Psoas muscle (tissue), 8 donors: ENCODE results near the gene RIC1. TPM values are rescaled to one million over a fixed set of nuclear protein-coding genes. Genes with fewer than 3 reads are reported as not detected.
A peak's percentile ranks its signal among the peaks of the same experiment; 100 is the strongest.

ENCODE experiments used
- ATAC-seq, 4 donors: fragments of 200-7000 bp; cut with Tn5 transposase; one replicate each; pipeline ENCODE4 v1.9.1; 2020; ENCODE audit warnings: moderate library complexity in 3 of 4, mild to moderate bottlenecking in 2 of 4
- DNase-seq, 2 donors: peaks; one replicate each; pipeline ENCODE4 v3.0.0-alpha.2; 2020
- H3K27ac ChIP-seq: fragments of 200-600 bp; one replicate; pipeline ENCODE4 v1.8.0; 2022
- H3K27me3 ChIP-seq, 3 donors: fragments of 200-600 bp in 1 of 3; one replicate each; pipeline versions ENCODE4 v1.6.1 to v1.8.0; 2013 to 2022; ENCODE audit warnings: low read length in 2 of 3, mild to moderate bottlenecking in 2 of 3, moderate library complexity in 1 of 3; ENCODE audit not compliant: insufficient read depth in 3 of 3
- H3K36me3 ChIP-seq, 2 donors: fragments of 200-600 bp in 1 of 2; one replicate each; pipeline versions ENCODE4 v1.6.1 to v1.8.0; 2013 to 2022; ENCODE audit warnings: low read depth in 1 of 2, mild to moderate bottlenecking in 1 of 2, moderate library complexity in 1 of 2; ENCODE audit not compliant: insufficient read depth in 1 of 2
- H3K4me1 ChIP-seq: fragments of 200-600 bp; one replicate; pipeline ENCODE4 v1.8.0; 2022
- H3K4me3 ChIP-seq: fragments of 200-600 bp; one replicate; pipeline ENCODE4 v1.8.0; 2022; ENCODE audit warnings: mild to moderate bottlenecking
- H3K9me3 ChIP-seq: fragments of 200-600 bp; one replicate; pipeline ENCODE4 v1.8.0; 2022
- WGBS, 3 donors: extraction: QIAGEN DNeasy Blood & Tissue Kit; methylation state at CpG; one replicate each; pipeline versions ENCODE4 v1.1.6 to v1.1.7; 2013; 5-methylcytosine and 5-hydroxymethylcytosine counted together
- intact Hi-C, 2 donors: fragments of 100-400 bp; cut with DNase I; formaldehyde crosslinking; loops; one replicate each; pipeline versions ENCODE4 v1.11.0 to v1.14.2; 2022
- polyA plus RNA-seq, 3 donors: library from polyadenylated mRNA; stranded (reverse); fragments of 200-250 nt; gene quantifications; one replicate each; pipeline ENCODE4 v1.2.3, GENCODE V29; 2013
- total RNA-seq, 4 donors: library from RNA; stranded (reverse); fragmentation: NEBNext Ultra II Directional in 2 of 4; extraction: Animal tissue kit (Norgen Biotek cat#: 25700) in 2 of 4; gene quantifications; one replicate each; pipeline versions ENCODE4 v1.2.1 to v1.2.4, GENCODE V29; 2021 to 2023
- TF ChIP-seq, protein P1 (sequence below): fragments of 200-600 bp; IDR thresholded peaks from one replicate; pipeline ENCODE4 v1.8.0; 2022; ENCODE audit warnings: antibody characterized with exemption
- donor health status: healthy with polysubstance abuse.
- donor health status: DM: no; HTN: no; CAD: no; lungs with moderate emphysema.
- donor health status: Bipolar disorder and iron deficiency.
- donor health status: healthy.
- donor health status: DM: yes; HTN: yes; CAD: no.
- donor health status: DM: no; HTN: no; CAD: no.
- donor health status: DM: no; HTN: no; CAD: no.
- donor health status: DM: yes; HTN: yes; CAD: no.

RIC1 gene
- total and polyA plus RNA-seq, 7 donors = 6.8 to 28.6 (median 10.9) TPM

DNA sequence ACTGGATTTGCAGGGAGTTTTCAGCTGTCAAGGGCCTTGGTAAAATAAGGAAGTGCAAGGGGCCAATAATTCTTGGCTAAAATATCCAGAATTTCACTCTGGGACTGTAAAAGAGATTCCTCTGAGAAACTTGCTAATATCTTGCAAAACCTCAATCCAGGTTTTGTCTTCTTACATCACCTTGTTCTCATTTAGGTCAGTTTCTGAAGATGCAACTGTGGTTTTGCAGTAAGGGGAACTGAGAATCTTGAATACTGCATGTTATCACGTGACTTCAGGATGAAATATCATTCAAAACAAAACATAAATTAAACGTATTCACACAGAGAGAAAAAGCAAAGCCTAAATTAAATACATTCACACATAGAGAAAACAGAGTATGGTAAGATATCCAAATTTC is 35.0 kb upstream of the RIC1 start:
- H3K9me3 ChIP-seq = no peaks in the 10 kb centered on the region

DNA sequence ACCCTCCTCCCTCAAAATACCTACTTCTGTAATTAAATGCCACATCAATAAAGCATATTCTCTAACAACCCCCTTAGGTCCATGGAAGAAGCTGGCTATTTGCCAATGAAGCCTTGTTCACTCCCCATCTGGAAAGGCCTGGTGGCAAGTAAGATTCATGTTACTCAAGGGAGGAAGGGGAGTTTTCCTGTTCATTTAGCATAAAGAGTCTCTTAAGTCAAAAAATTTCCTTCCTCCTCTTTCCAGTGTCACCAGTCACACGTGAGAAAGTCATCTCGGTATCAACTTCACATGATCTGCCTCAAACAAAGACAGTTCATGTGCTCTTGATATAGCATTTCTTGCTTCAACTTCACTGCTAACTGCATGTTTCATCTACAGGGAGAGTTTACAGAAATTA is 32.7 kb upstream of the RIC1 start:
- TF ChIP-seq, protein P1, sequence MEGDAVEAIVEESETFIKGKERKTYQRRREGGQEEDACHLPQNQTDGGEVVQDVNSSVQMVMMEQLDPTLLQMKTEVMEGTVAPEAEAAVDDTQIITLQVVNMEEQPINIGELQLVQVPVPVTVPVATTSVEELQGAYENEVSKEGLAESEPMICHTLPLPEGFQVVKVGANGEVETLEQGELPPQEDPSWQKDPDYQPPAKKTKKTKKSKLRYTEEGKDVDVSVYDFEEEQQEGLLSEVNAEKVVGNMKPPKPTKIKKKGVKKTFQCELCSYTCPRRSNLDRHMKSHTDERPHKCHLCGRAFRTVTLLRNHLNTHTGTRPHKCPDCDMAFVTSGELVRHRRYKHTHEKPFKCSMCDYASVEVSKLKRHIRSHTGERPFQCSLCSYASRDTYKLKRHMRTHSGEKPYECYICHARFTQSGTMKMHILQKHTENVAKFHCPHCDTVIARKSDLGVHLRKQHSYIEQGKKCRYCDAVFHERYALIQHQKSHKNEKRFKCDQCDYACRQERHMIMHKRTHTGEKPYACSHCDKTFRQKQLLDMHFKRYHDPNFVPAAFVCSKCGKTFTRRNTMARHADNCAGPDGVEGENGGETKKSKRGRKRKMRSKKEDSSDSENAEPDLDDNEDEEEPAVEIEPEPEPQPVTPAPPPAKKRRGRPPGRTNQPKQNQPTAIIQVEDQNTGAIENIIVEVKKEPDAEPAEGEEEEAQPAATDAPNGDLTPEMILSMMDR = no peak
- Histone ChIP-seq H3K27me3 (no peaks in the 10 kb centered on the region), H3K4me3 (no peak overlapping the region), H3K4me1 (peaks cover 5% of the 10 kb centered on the region), H3K36me3 (no peaks in the 10 kb centered on the region), H3K27ac (no peak overlapping the region), H3K9me3 (no peaks in the 10 kb centered on the region)
- WGBS, 3 donors = 59 to 67% (median 60%) methylated on average over 2 of the region's 2 CpGs
- intact Hi-C loops = loop anchor here in 1 of 2 donors (10.0 kb wide), 1 partner anchor 831 kb away; no protein-coding TSS in a partner anchor
- DNase-seq (no peak), ATAC-seq (no peak)

More for the DNA sequence above, 35.0 kb upstream of the RIC1 start:
- H3K27me3 ChIP-seq = no peaks in the 10 kb centered on the region
- peaks cover 5% of the 10 kb centered on the region for H3K4me1 ChIP-seq
- WGBS, 3 donors = 88 to 93% (median 89%) methylated on average over 2 of the region's 2 CpGs
- H3K36me3 ChIP-seq = no peaks in the 10 kb centered on the region
- TF ChIP-seq, protein P1 = no peak
- H3K4me3 ChIP-seq = no peak overlapping the region
- H3K27ac ChIP-seq = no peak overlapping the region
- ATAC-seq (no peak), DNase-seq (no peak)
- intact Hi-C loops = loop anchor here (5.0 to 10.0 kb wide), 2 partner anchors 407 to 829 kb away; partner anchors contain the start of gene INSL6 (in 1 of the 2)

DNA sequence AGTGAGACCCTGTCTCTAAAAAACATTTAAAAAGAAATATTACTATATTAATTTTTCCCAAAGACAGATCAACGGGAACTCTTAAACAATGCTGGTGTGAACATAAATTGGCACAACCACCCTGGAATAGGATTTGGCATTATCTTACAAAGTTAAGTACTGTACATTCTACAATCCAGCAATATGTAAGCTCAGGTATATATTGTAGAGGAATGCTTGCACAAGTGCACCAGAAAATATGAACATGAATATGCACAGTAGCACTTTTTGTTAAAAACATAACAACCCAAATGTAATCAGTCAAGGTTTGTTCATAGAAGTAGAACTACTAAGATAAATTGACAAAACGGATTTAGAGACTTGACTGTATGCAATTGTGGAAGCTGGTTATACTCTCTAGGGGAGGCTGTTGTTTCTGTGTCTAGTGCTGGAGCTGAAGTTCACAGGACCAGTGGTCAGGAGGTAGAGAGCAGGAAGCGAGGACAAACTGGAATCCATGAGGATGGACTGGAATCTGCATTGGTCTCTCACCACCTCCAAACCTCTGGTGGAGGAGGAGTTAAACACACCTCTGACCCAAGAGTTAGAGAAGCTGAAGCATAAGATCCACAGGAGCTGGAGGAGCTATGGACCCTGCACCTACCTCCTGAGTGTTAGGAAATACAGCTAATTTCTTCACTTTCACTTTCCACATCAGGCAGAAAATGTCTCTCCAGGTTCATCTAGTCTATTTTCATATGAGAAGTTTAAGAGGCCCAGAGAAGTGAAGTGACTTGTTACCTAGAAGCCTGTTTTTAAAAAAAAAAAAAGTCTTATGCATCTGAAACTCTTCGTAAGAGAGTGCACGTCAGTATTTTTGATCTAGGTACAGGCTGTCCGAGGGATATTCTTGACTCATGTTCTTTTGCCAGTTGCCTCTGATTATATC is 20.3 kb upstream of the RIC1 start:
- no peaks in the 10 kb centered on the region for H3K36me3 ChIP-seq
- DNase-seq = no peak
- peak overlapping the region; percentile 48 for H3K27ac ChIP-seq
- peaks cover 3% of the 10 kb centered on the region for H3K4me1 ChIP-seq
- intact Hi-C loops = no loop called here
- H3K4me3 ChIP-seq = peak overlapping the region; percentile 58
- H3K9me3 ChIP-seq = no peaks in the 10 kb centered on the region
- no peaks in the 10 kb centered on the region for H3K27me3 ChIP-seq
- WGBS, 3 donors = 9 to 25% (median 14%) methylated on average over 6 of the region's 6 CpGs
- ATAC-seq = peak; percentile 73 to 91 (median 86)
- TF ChIP-seq, protein P1 = no peak

DNA sequence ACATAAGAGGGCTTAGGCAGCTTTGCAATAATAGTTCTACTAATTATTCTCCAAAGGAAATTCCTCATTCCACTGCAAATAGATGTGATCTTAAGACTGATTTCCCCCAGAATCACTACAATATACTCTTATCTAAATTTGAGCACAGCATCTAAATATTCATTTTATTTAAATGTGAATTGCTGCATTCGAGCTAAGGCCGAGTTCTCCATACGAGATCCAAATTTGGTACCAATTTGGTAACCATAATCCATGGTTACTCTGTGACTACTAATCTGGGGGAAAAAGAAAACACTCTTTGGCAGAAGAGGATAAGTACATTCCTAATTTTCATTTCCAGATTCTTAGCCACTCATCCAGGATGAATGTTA is 19.7 kb upstream of the RIC1 start:
- no peaks in the 10 kb centered on the region for H3K9me3 ChIP-seq
- H3K4me1 ChIP-seq = peaks cover 3% of the 10 kb centered on the region
- H3K27ac ChIP-seq = peak overlapping the region; percentile 48
- ATAC-seq (peak in 1 of 4 donors; percentile 28), DNase-seq (no peak)
- no peaks in the 10 kb centered on the region for H3K36me3 ChIP-seq
- peak overlapping the region; percentile 58 for H3K4me3 ChIP-seq
- intact Hi-C loops = no loop called here
- TF ChIP-seq, protein P1 = no peak
- WGBS, 3 donors = 12 to 31% (median 19%) methylated on average over 3 of the region's 3 CpGs
- H3K27me3 ChIP-seq = no peaks in the 10 kb centered on the region
